Stimulated activated CD8-positive, alpha-beta memory T cell treated with anti-CD3 and anti-CD28 coated beads, Interleukin-4, amount 100 ng/mL, for 4 hours (primary cell): Measurements from ENCODE around the gene STAB2.

Experiments used
- DNase-seq, 2 donors: peaks; one replicate each; pipeline ENCODE4 v3.0.0-alpha.2; 2020; ENCODE audit warnings: low read depth in 2 of 2, low spot score in 1 of 2

Gene STAB2

GRCh38 chr12:103690426-103690825 is 103.4 kb downstream of the STAB2 start:
- DNase-seq = no peak

- DNase-seq = no peak
Measured at GRCh38 chr12:103691063-103691462, 104.0 kb downstream of the STAB2 start.

- DNase-seq = no peak
Measured at GRCh38 chr12:103696101-103696500, 109.0 kb downstream of the STAB2 start.

GRCh38 chr12:103697971-103698751 is 111.1 kb downstream of the STAB2 start:
- DNase-seq = no peak

GRCh38 chr12:103698752-103699560 is 111.9 kb downstream of the STAB2 start:
- DNase-seq = no peak

GRCh38 chr12:103705098-103705497 is 118.0 kb downstream of the STAB2 start:
- DNase-seq = no peak

- no peak for DNase-seq
Measured at GRCh38 chr12:103705927-103706326, 118.9 kb downstream of the STAB2 start.

GRCh38 chr12:103707446-103707845 is 120.4 kb downstream of the STAB2 start:
- DNase-seq = no peak

- no peak for DNase-seq
Measured at GRCh38 chr12:103710544-103710943, 123.5 kb downstream of the STAB2 start.

GRCh38 chr12:103712216-103712615 is 125.1 kb downstream of the STAB2 start:
- no peak for DNase-seq

GRCh38 chr12:103715494-103715893 is 128.4 kb downstream of the STAB2 start:
- no peak for DNase-seq

GRCh38 chr12:103716517-103717196 is 129.6 kb downstream of the STAB2 start:
- no peak for DNase-seq

GRCh38 chr12:103725398-103725797 is 138.3 kb downstream of the STAB2 start:
- DNase-seq = no peak

GRCh38 chr12:103727638-103728037 is 140.6 kb downstream of the STAB2 start:
- no peak for DNase-seq

- DNase-seq = no peak
Measured at GRCh38 chr12:103728323-103728722, 141.2 kb downstream of the STAB2 start.

GRCh38 chr12:103729499-103729898 is 142.4 kb downstream of the STAB2 start:
- no peak for DNase-seq

- DNase-seq = no peak
Measured at GRCh38 chr12:103731539-103731938, 144.5 kb downstream of the STAB2 start.

GRCh38 chr12:103734863-103735262 is 147.8 kb downstream of the STAB2 start:
- no peak for DNase-seq

GRCh38 chr12:103735291-103735690 is 148.2 kb downstream of the STAB2 start:
- no peak for DNase-seq

- no peak for DNase-seq
Measured at GRCh38 chr12:103736572-103736971, 149.5 kb downstream of the STAB2 start.

GRCh38 chr12:103737881-103738280 is 150.8 kb downstream of the STAB2 start:
- no peak for DNase-seq
